HEK293 (cell line): Measurements from ENCODE around the gene ZNF429.

Experiments used
- BCL11A ChIP-seq: fragments of 450-650 bp; formaldehyde crosslinking; IDR thresholded peaks from 2 replicates; pipeline ENCODE4 v1.5.1; 2016; ENCODE audit warnings: low read depth, missing biosample characterization, missing genetic modification characterization
- CTCF ChIP-seq: fragments of 450-650 bp; formaldehyde crosslinking; IDR thresholded peaks from 2 replicates; pipeline ENCODE4 v1.5.1; 2016; ENCODE audit warnings: missing biosample characterization, missing genetic modification characterization
- KLF10 ChIP-seq: fragments of 450-650 bp; IDR thresholded peaks from 2 replicates; pipeline ENCODE4 v1.5.1; 2018; ENCODE audit warnings: missing biosample characterization, mild to moderate bottlenecking, missing genetic modification characterization
- SP3 ChIP-seq: fragments of 450-650 bp; formaldehyde crosslinking; IDR thresholded peaks from 2 replicates; pipeline ENCODE4 v1.5.1; 2016; ENCODE audit warnings: missing biosample characterization, missing genetic modification characterization
- ZNF133 ChIP-seq: fragments of 450-650 bp; formaldehyde crosslinking; IDR thresholded peaks from 2 replicates; pipeline ENCODE4 v1.5.1; 2016; ENCODE audit warnings: missing biosample characterization, missing genetic modification characterization
- ZNF175 ChIP-seq: fragments of 450-650 bp; formaldehyde crosslinking; IDR thresholded peaks from 2 replicates; pipeline ENCODE4 v1.5.1; 2016; ENCODE audit warnings: missing biosample characterization, missing genetic modification characterization
- ZNF2 ChIP-seq: fragments of 450-650 bp; formaldehyde crosslinking; IDR thresholded peaks from 2 replicates; pipeline ENCODE4 v1.5.1; 2016; ENCODE audit warnings: missing biosample characterization, missing genetic modification characterization
- ZNF211 ChIP-seq: fragments of 450-650 bp; formaldehyde crosslinking; IDR thresholded peaks from 2 replicates; pipeline ENCODE4 v1.5.1; 2016; ENCODE audit warnings: low read depth, missing biosample characterization, missing genetic modification characterization
- ZNF24 ChIP-seq: fragments of 450-650 bp; formaldehyde crosslinking; IDR thresholded peaks from 2 replicates; pipeline ENCODE4 v1.5.1; 2016; ENCODE audit warnings: missing biosample characterization, missing genetic modification characterization
- ZNF280C ChIP-seq: fragments of 450-650 bp; formaldehyde crosslinking; IDR thresholded peaks from 2 replicates; pipeline ENCODE4 v1.5.1; 2016; ENCODE audit warnings: missing biosample characterization, missing genetic modification characterization
- ZNF362 ChIP-seq: fragments of 450-650 bp; formaldehyde crosslinking; IDR thresholded peaks from 2 replicates; pipeline ENCODE4 v1.5.1; 2016; ENCODE audit warnings: missing biosample characterization, missing genetic modification characterization
- ZNF639 ChIP-seq: fragments of 450-650 bp; formaldehyde crosslinking; IDR thresholded peaks from 2 replicates; pipeline ENCODE4 v1.5.1; 2016; ENCODE audit warnings: missing biosample characterization, missing genetic modification characterization

- TF ChIP-seq SP3 (tag by site-specific recombination) (no peak), ZNF133 (tag by site-specific recombination) (no peak), ZNF280C (no peak), ZNF2 (tag by site-specific recombination) (no peak), KLF10 (no peak), ZNF211 (tag by site-specific recombination) (no peak), ZNF362 (tag by site-specific recombination) (no peak), CTCF (tag by site-specific recombination) (no peak), ZNF639 (tag by site-specific recombination) (no peak), BCL11A (tag by site-specific recombination) (no peak), ZNF175 (no peak), ZNF24 (no peak)
Observed at GRCh38 chr19:21580818-21581217, 75.4 kb downstream of the ZNF429 start.
